Measurements from ENCODE around the gene ATG2A. TPM values are rescaled to one million over a fixed set of nuclear protein-coding genes. Genes with fewer than 3 reads are reported as not detected.
A peak's percentile ranks its signal among the peaks of the same experiment; 100 is the strongest.

The ATG2A gene
- total and polyA plus RNA-seq, 5 experiments from 2014 or later: 3.4 to 41.4 (median 4.2) TPM

GRCh38 chr11:64921384-64921783 is 4.4 kb upstream of the ATG2A start:
- peaks cover 0 to 2% (median 0%) of the 10 kb centered on the region in 3 donors for H3K36me3 Mint-ChIP-seq
- H3K4me3 Mint-ChIP-seq: peak overlapping the region in 1 of 10 donors; percentile 69
- H3K4me1 Mint-ChIP-seq: peaks cover 13 to 42% (median 33%) of the 10 kb centered on the region in 4 donors
- peak overlapping the region in 2 of 10 donors; percentile 38 to 41 for H3K27ac Mint-ChIP-seq
- POLR2A ChIA-PET: interaction anchor here (0.8 kb wide), 1 partner anchor 12 kb away, joined by 3 read pairs; no protein-coding TSS in a partner anchor
- DNase-seq (no peak), ATAC-seq (no peak)
- no peaks in the 10 kb centered on the region for H3K27me3 Mint-ChIP-seq
- H3K9me3 Mint-ChIP-seq: no peaks in the 10 kb centered on the region

GRCh38 chr11:64920124-64920523 is 3.1 kb upstream of the ATG2A start:
- peak overlapping the region in 1 of 10 donors; percentile 6 for H3K27ac Mint-ChIP-seq
- ATAC-seq: no peak
- DNase-seq: no peak
- H3K4me1 Mint-ChIP-seq: peaks cover 18 to 49% (median 37%) of the 10 kb centered on the region in 4 donors
- no peaks in the 10 kb centered on the region for H3K9me3 Mint-ChIP-seq
- H3K36me3 Mint-ChIP-seq: no peaks in the 10 kb centered on the region
- no peak overlapping the region for H3K4me3 Mint-ChIP-seq
- no peaks in the 10 kb centered on the region for H3K27me3 Mint-ChIP-seq
- POLR2A ChIA-PET: interaction anchor here (0.8 kb wide), 1 partner anchor 8 kb away, joined by 5 read pairs; no protein-coding TSS in a partner anchor

GRCh38 chr11:64919627-64920026 is 2.6 kb upstream of the ATG2A start:
- Mint-ChIP-seq H3K36me3 (peaks cover 0 to under 1% (median 0%) of the 10 kb centered on the region in 3 donors), H3K27ac (no peak overlapping the region), H3K9me3 (no peaks in the 10 kb centered on the region), H3K4me1 (peaks cover 16 to 48% (median 34%) of the 10 kb centered on the region in 4 donors), H3K27me3 (no peaks in the 10 kb centered on the region), H3K4me3 (no peak overlapping the region)
- POLR2A ChIA-PET: interaction anchor here (0.6 to 1.1 kb wide), 2 partner anchors 40 to 121 kb away, joined by 3 to 5 read pairs; no protein-coding TSS in a partner anchor
- DNase-seq (peak in 1 of 10 donors; percentile 53), ATAC-seq (no peak)

GRCh38 chr11:64918017-64918416 is 1.0 kb upstream of the ATG2A start:
- Mint-ChIP-seq H3K9me3 (no peaks in the 10 kb centered on the region), H3K27me3 (no peaks in the 10 kb centered on the region), H3K27ac (peak overlapping the region; percentile 92 to 98 (median 96)), H3K4me3 (peak overlapping the region; percentile 86 to 97 (median 90)), H3K36me3 (peaks cover 0 to 8% (median 0%) of the 10 kb centered on the region in 3 donors), H3K4me1 (peaks cover 15 to 39% (median 26%) of the 10 kb centered on the region in 4 donors)
- DNase-seq (no peak), ATAC-seq (no peak)
- POLR2A ChIA-PET: interaction anchor here (1.1 kb wide), 1 partner anchor 140 kb away, joined by 3 read pairs; no protein-coding TSS in a partner anchor

GRCh38 chr11:64917663-64917995 is 620 bp upstream of the ATG2A start:
- peaks cover 0 to 11% (median under 1%) of the 10 kb centered on the region in 3 donors for H3K36me3 Mint-ChIP-seq
- ATAC-seq (no peak), DNase-seq (no peak)
- POLR2A ChIA-PET: interaction anchor here (1.1 to 1.3 kb wide), 2 partner anchors 54 to 140 kb away, joined by 3 to 4 read pairs; partner anchors contain the start of gene MAJIN
- H3K4me3 Mint-ChIP-seq: peak overlapping the region; percentile 86 to 97 (median 90)
- H3K4me1 Mint-ChIP-seq: peaks cover 15 to 36% (median 26%) of the 10 kb centered on the region in 4 donors
- H3K27ac Mint-ChIP-seq: peak overlapping the region; percentile 92 to 98 (median 96)
- no peaks in the 10 kb centered on the region for H3K9me3 Mint-ChIP-seq
- H3K27me3 Mint-ChIP-seq: no peaks in the 10 kb centered on the region

GRCh38 chr11:64916040-64916774 is 802 bp downstream of the ATG2A start:
- H3K9me3 Mint-ChIP-seq: no peaks in the 10 kb centered on the region
- peaks cover 0 to 23% (median 3%) of the 10 kb centered on the region in 3 donors for H3K36me3 Mint-ChIP-seq
- peak in 7 of 10 donors; percentile 29 to 54 (median 40) for DNase-seq
- peak overlapping the region; percentile 92 to 98 (median 96) for H3K27ac Mint-ChIP-seq
- H3K4me3 Mint-ChIP-seq: peak overlapping the region; percentile 86 to 97 (median 90)
- POLR2A ChIA-PET: interaction anchor here (0.6 to 2.7 kb wide), 9 partner anchors 8 to 172 kb away, joined by 3 to 15 read pairs (median 4); partner anchors contain the start of genes MAJIN, PPP2R5B, RASGRP2 and SF1
- no peaks in the 10 kb centered on the region for H3K27me3 Mint-ChIP-seq
- peak; percentile 2 to 4 for ATAC-seq
- H3K4me1 Mint-ChIP-seq: peaks cover 15 to 36% (median 26%) of the 10 kb centered on the region in 4 donors

GRCh38 chr11:64915376-64915887 is 1.6 kb downstream of the ATG2A start:
- POLR2A ChIA-PET: interaction anchor here (0.6 to 2.7 kb wide), 8 partner anchors 9 to 171 kb away, joined by 3 to 15 read pairs (median 4); partner anchors contain the start of genes MAJIN, PPP2R5B and RASGRP2
- no peaks in the 10 kb centered on the region for H3K27me3 Mint-ChIP-seq
- peaks cover 15 to 36% (median 26%) of the 10 kb centered on the region in 4 donors for H3K4me1 Mint-ChIP-seq
- H3K27ac Mint-ChIP-seq: peak overlapping the region in 6 of 10 donors; percentile 93 to 98 (median 96)
- peak overlapping the region; percentile 86 to 97 (median 90) for H3K4me3 Mint-ChIP-seq
- DNase-seq (no peak), ATAC-seq (no peak)
- H3K36me3 Mint-ChIP-seq: peaks cover 0 to 29% (median 3%) of the 10 kb centered on the region in 3 donors
- H3K9me3 Mint-ChIP-seq: no peaks in the 10 kb centered on the region

GRCh38 chr11:64914123-64914522 is 2.9 kb downstream of the ATG2A start:
- Mint-ChIP-seq H3K27ac (peak overlapping the region in 1 of 10 donors; percentile 47), H3K4me1 (peaks cover 15 to 36% (median 26%) of the 10 kb centered on the region in 4 donors), H3K9me3 (no peaks in the 10 kb centered on the region), H3K27me3 (no peaks in the 10 kb centered on the region), H3K4me3 (peak overlapping the region in 3 of 10 donors; percentile 22 to 66 (median 25)), H3K36me3 (peaks cover 0 to 37% (median 3%) of the 10 kb centered on the region in 3 donors)
- ATAC-seq (no peak), DNase-seq (no peak)
- POLR2A ChIA-PET: interaction anchor here (1.2 to 1.3 kb wide), 3 partner anchors 58 to 135 kb away, joined by 3 to 4 read pairs (median 3); partner anchors contain the start of genes MAJIN and SAC3D1

- ATAC-seq (no peak), DNase-seq (no peak)
- Mint-ChIP-seq H3K4me1 (peaks cover 15 to 32% (median 26%) of the 10 kb centered on the region in 4 donors), H3K9me3 (no peaks in the 10 kb centered on the region), H3K4me3 (peak overlapping the region in 2 of 10 donors; percentile 6 to 36), H3K36me3 (peaks cover 0 to 42% (median 3%) of the 10 kb centered on the region in 3 donors), H3K27me3 (no peaks in the 10 kb centered on the region), H3K27ac (no peak overlapping the region)
- POLR2A ChIA-PET: interaction anchor here (1.3 kb wide), 1 partner anchor 11 kb away, joined by 4 read pairs; no protein-coding TSS in a partner anchor
Measured at GRCh38 chr11:64913171-64913727, 3.8 kb downstream of the ATG2A start.

- no peak for ATAC-seq
- Mint-ChIP-seq H3K27ac (peak overlapping the region in 3 of 10 donors; percentile 22 to 63 (median 56)), H3K4me1 (peaks cover 10 to 19% (median 14%) of the 10 kb centered on the region in 4 donors), H3K36me3 (peaks cover 0 to 50% (median 6%) of the 10 kb centered on the region in 3 donors), H3K9me3 (no peaks in the 10 kb centered on the region), H3K27me3 (no peaks in the 10 kb centered on the region), H3K4me3 (no peak overlapping the region)
- no peak for DNase-seq
- POLR2A ChIA-PET: interaction anchor here (0.6 to 1.5 kb wide), 5 partner anchors 9 to 901 kb away, joined by 3 to 5 read pairs (median 3); partner anchors contain the start of gene PPP2R5B
Measured at GRCh38 chr11:64911689-64912088, 5.3 kb downstream of the ATG2A start.

GRCh38 chr11:64911142-64911541 is 5.9 kb downstream of the ATG2A start:
- H3K27me3 Mint-ChIP-seq: no peaks in the 10 kb centered on the region
- no peak overlapping the region for H3K4me3 Mint-ChIP-seq
- H3K9me3 Mint-ChIP-seq: no peaks in the 10 kb centered on the region
- peaks cover 5 to 14% (median 9%) of the 10 kb centered on the region in 4 donors for H3K4me1 Mint-ChIP-seq
- POLR2A ChIA-PET: interaction anchor here (0.6 to 1.5 kb wide), 3 partner anchors 13 to 114 kb away, joined by 3 to 5 read pairs (median 3); partner anchors contain the start of gene PPP2R5B
- no peak for DNase-seq
- H3K27ac Mint-ChIP-seq: peak overlapping the region in 1 of 10 donors; percentile 63
- no peak for ATAC-seq
- H3K36me3 Mint-ChIP-seq: peaks cover 0 to 50% (median 6%) of the 10 kb centered on the region in 3 donors
